A549 treated with AZD2906 at 1 μM for 4 hours (cell line): Measurements from ENCODE around the gene RANBP3L. TPM values are rescaled to one million over a fixed set of nuclear protein-coding genes. Genes with fewer than 3 reads are reported as not detected.

Source experiments
- total RNA-seq: library from RNA; stranded (reverse); fragments of 200-300 nt; extraction: Qiagen RNA extraction; gene quantifications from 5 replicates; pipeline ENCODE4 v1.2.3, GENCODE V29; 2022

The RANBP3L gene, protein sequence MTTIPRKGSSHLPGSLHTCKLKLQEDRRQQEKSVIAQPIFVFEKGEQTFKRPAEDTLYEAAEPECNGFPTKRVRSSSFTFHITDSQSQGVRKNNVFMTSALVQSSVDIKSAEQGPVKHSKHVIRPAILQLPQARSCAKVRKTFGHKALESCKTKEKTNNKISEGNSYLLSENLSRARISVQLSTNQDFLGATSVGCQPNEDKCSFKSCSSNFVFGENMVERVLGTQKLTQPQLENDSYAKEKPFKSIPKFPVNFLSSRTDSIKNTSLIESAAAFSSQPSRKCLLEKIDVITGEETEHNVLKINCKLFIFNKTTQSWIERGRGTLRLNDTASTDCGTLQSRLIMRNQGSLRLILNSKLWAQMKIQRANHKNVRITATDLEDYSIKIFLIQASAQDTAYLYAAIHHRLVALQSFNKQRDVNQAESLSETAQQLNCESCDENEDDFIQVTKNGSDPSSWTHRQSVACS
- not detected in 5 replicates for total RNA-seq

DNA sequence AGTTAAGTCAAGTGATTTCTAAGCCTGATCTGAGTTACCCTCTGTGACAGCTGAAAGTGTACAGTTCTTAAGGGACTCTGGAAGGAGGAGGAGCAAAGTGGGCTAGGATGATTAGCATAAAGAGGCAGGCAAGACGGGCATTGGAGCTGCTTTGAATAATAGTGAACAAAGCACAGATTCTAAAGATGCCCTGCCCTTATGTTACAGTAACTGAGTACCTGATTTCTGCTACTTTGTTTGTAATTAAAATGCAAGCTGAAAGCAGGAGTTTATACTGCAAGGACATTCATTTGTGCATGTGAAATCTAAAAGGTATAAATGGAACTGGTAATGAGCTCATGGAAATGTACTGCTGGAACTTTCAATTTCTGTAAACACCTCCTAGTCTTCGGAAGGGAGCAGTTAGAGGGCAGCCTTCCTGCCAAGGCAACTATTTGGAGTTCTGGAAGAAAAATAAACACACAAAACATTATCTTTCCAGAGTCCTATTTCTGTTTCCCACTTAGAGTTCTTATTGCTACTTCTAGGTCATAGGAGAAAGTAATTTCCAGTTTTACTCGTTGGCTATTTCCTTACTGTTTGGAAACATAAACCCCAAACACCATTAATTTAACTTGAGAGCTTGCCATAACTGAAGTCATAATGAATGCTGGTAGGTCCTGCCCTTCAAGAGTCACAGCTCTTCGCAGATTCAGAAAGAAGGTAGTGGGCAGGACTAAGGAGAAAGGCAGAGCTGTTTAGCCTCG, at the start of gene RANBP3L:
TSS of gene RANBP3L (minus strand) at position 45 of the 746 bp plus-strand sequence. CDS start 486 bp downstream, outside the sequence.

GRCh38 chr5:36241631-36242533, 59.8 kb downstream of the RANBP3L start, which contains the start of gene NADK2:
Gene NADK2, minus strand, starts transcription at chr5:36241925. Its CDS starts 127 bp downstream, at chr5:36241798.

Other genes with a start within 250 kb of the RANBP3L start
- not detected in 5 replicates for gene UGT3A2, start 235.0 kb downstream of the RANBP3L start, total RNA-seq
- 1.00 to 1.9 TPM (median 1.5 TPM) in 5 replicates for gene LMBRD2, start 150.0 kb downstream of the RANBP3L start, total RNA-seq
- gene SKP2, start 149.8 kb downstream of the RANBP3L start, total RNA-seq, result 18.4 to 21.1 TPM (median 18.9 TPM) in 5 replicates
- 9.0 to 13.1 TPM (median 11.4 TPM) in 5 replicates for gene NADK2, start 60.0 kb downstream of the RANBP3L start, total RNA-seq